ENCODE results near the gene NECAP2.

- no peak for TF ChIP-seq POLR2A (IDR thresholded peaks at IDR 0.05)
- no peak for TF ChIP-seq CTCF (IDR thresholded peaks at IDR 0.05)
Observed at GRCh38 chr1:16422041-16422440, 18.5 kb upstream of the NECAP2 start.
